Tibial nerve (tissue), 4 donors: Measurements from ENCODE around the gene NUCB2. TPM values are rescaled to one million over a fixed set of nuclear protein-coding genes. Genes with fewer than 3 reads are reported as not detected.

ENCODE experiments used
- DNase-seq, 2 donors: peaks; one replicate each; pipeline ENCODE4 v3.0.0-alpha.2; 2019; ENCODE audit warnings: low spot score in 2 of 2
- H3K27ac ChIP-seq, 4 donors: fragments of 200-600 bp; sonication (generic) in 3 of 4; one replicate each; pipeline ENCODE4 v1.5.1; 2017 to 2019; ENCODE audit warnings: mild to moderate bottlenecking in 1 of 4
- H3K27me3 ChIP-seq, 2 donors: fragments of 200-600 bp; sonication (generic) in 1 of 2; one replicate each; pipeline versions ENCODE4 v1.5.1 to v1.6.0; 2017 to 2019
- H3K36me3 ChIP-seq, 3 donors: fragments of 200-600 bp; sonication (generic); one replicate each; pipeline ENCODE4 v1.5.1; 2018 to 2019
- H3K4me1 ChIP-seq, 4 donors: fragments of 200-600 bp; sonication (generic) in 3 of 4; one replicate each; pipeline ENCODE4 v1.5.1; 2017 to 2019
- H3K4me3 ChIP-seq, 4 donors: fragments of 200-600 bp; sonication (generic) in 3 of 4; one replicate each; pipeline ENCODE4 v1.5.1; 2017 to 2019; ENCODE audit warnings: mild to moderate bottlenecking in 1 of 4, moderate library complexity in 1 of 4
- H3K9me3 ChIP-seq, 4 donors: fragments of 200-600 bp; sonication (generic) in 3 of 4; one replicate each; pipeline ENCODE4 v1.5.1; 2017 to 2019
- EP300 ChIP-seq, 2 donors: sonication (generic); formaldehyde crosslinking; IDR thresholded peaks; one replicate each; pipeline ENCODE4 v1.6.1; 2017; ENCODE audit warnings: antibody characterized with exemption in 2 of 2, mild to moderate bottlenecking in 1 of 2
- POLR2A ChIP-seq, 2 donors: fragments of 450-650 bp; IDR thresholded peaks; one replicate each; pipeline ENCODE4 v1.6.1; 2017; ENCODE audit warnings: antibody characterized with exemption in 2 of 2, mild to moderate bottlenecking in 2 of 2, moderate library complexity in 2 of 2
- WGBS, 2 donors: methylation state at CpG; one replicate each; pipeline ENCODE4 v1.1.5; 2018; 5-methylcytosine and 5-hydroxymethylcytosine counted together
- total RNA-seq, 4 donors: library from RNA; depleted of rRNA; stranded (reverse); fragments of >200 nt; gene quantifications; one replicate each; pipeline ENCODE4 v1.1.0, GENCODE V29; 2016
- TF ChIP-seq, protein P1 (sequence below), 5 experiments: fragments of 200-600 bp in 3 of 5; fragments of 450-650 bp in 2 of 5; sonication (generic) in 3 of 5; IDR thresholded peaks; one replicate each; pipeline ENCODE4 v1.5.1; 2016 to 2019; ENCODE audit warnings: antibody characterized with exemption in 5 of 5, mild to moderate bottlenecking in 3 of 5, moderate library complexity in 2 of 5

Gene NUCB2
- total RNA-seq, 4 donors from 2014 or later = 29.1 to 45.4 (median 36.0) TPM

- peaks cover 0 to 70% (median 0%) of the 10 kb centered on the region in 3 donors for H3K36me3 ChIP-seq
- 69 to 71% methylated on average over 3 of the region's 3 CpGs for WGBS, 2 donors
- DNase-seq = no peak
Observed at GRCh38 chr11:17376493-17376892, 100.0 kb downstream of the NUCB2 start.

DNA sequence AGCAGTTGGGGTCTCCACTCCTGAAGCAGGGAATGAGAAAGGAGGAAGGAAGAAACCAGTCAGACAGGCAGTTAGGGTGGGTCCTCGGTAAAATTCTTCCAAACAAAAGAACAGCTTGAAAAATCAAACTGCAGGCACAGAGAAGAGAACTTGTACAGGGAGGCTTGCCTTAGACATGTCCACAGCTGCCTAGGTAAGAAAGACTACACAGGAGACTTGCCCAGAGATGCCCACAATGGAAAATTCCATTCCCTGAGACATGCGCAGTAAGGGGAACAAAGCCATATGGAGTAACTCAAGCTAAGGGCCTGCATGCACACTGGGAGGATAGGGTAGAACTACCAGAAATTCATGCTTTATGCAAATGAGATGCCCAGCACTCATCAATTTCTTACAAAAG lies 102.1 kb downstream of the NUCB2 start:
- Histone ChIP-seq H3K9me3 (peaks cover 0 to 41% (median 0%) of the 10 kb centered on the region in 4 donors), H3K4me3 (no peak overlapping the region), H3K36me3 (peaks cover 0 to 49% (median 0%) of the 10 kb centered on the region in 3 donors), H3K27me3 (peaks cover 0 to 3% of the 10 kb centered on the region in 2 donors), H3K27ac (no peak overlapping the region), H3K4me1 (no peaks in the 10 kb centered on the region)
- WGBS, 2 donors = 63 to 78% methylated on average over 2 of the region's 2 CpGs
- no peak for TF ChIP-seq POLR2A (IDR thresholded peaks at IDR 0.05)
- TF ChIP-seq, protein P1, sequence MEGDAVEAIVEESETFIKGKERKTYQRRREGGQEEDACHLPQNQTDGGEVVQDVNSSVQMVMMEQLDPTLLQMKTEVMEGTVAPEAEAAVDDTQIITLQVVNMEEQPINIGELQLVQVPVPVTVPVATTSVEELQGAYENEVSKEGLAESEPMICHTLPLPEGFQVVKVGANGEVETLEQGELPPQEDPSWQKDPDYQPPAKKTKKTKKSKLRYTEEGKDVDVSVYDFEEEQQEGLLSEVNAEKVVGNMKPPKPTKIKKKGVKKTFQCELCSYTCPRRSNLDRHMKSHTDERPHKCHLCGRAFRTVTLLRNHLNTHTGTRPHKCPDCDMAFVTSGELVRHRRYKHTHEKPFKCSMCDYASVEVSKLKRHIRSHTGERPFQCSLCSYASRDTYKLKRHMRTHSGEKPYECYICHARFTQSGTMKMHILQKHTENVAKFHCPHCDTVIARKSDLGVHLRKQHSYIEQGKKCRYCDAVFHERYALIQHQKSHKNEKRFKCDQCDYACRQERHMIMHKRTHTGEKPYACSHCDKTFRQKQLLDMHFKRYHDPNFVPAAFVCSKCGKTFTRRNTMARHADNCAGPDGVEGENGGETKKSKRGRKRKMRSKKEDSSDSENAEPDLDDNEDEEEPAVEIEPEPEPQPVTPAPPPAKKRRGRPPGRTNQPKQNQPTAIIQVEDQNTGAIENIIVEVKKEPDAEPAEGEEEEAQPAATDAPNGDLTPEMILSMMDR (IDR thresholded peaks at IDR 0.05) = no peak
- TF ChIP-seq EP300 (IDR thresholded peaks at IDR 0.05) = no peak
- DNase-seq = no peak

More at GRCh38 chr11:17376493-17376892, 100.0 kb downstream of the NUCB2 start:
- no peak overlapping the region for H3K4me3 ChIP-seq
- H3K9me3 ChIP-seq = peaks cover 0 to 63% (median 10%) of the 10 kb centered on the region in 4 donors
- peaks cover 0 to 3% of the 10 kb centered on the region in 2 donors for H3K27me3 ChIP-seq
- TF ChIP-seq EP300 (IDR thresholded peaks at IDR 0.05) (no peak), POLR2A (IDR thresholded peaks at IDR 0.05) (no peak)
- TF ChIP-seq, protein P1 (IDR thresholded peaks at IDR 0.05) = no peak
- no peak overlapping the region for H3K27ac ChIP-seq
- no peaks in the 10 kb centered on the region for H3K4me1 ChIP-seq

- WGBS, 2 donors = 85 to 86% methylated on average over 7 of the region's 7 CpGs
- TF ChIP-seq POLR2A (IDR thresholded peaks at IDR 0.05) = no peak
- TF ChIP-seq, protein P1 (IDR thresholded peaks at IDR 0.05) = no peak
- no peak for TF ChIP-seq EP300 (IDR thresholded peaks at IDR 0.05)
- peaks cover 0 to 33% (median 0%) of the 10 kb centered on the region in 4 donors for H3K9me3 ChIP-seq
- H3K27ac ChIP-seq = no peak overlapping the region
- no peaks in the 10 kb centered on the region for H3K27me3 ChIP-seq
- no peaks in the 10 kb centered on the region for H3K4me1 ChIP-seq
- peaks cover 0 to 39% (median 0%) of the 10 kb centered on the region in 3 donors for H3K36me3 ChIP-seq
- no peak overlapping the region for H3K4me3 ChIP-seq
- no peak for DNase-seq
Observed at GRCh38 chr11:17379383-17380180, 103.0 kb downstream of the NUCB2 start.

- Histone ChIP-seq H3K4me1 (no peaks in the 10 kb centered on the region), H3K36me3 (peaks cover 0 to 24% (median 0%) of the 10 kb centered on the region in 3 donors), H3K27ac (no peak overlapping the region), H3K9me3 (peaks cover 0 to 20% (median 0%) of the 10 kb centered on the region in 4 donors), H3K27me3 (no peaks in the 10 kb centered on the region), H3K4me3 (no peak overlapping the region)
- TF ChIP-seq, protein P1 (IDR thresholded peaks at IDR 0.05) = no peak
- TF ChIP-seq EP300 (IDR thresholded peaks at IDR 0.05) = no peak
- no peak for TF ChIP-seq POLR2A (IDR thresholded peaks at IDR 0.05)
- DNase-seq = no peak
- 75 to 77% methylated on average over 4 of the region's 4 CpGs for WGBS, 2 donors
Observed at GRCh38 chr11:17381156-17381555, 104.6 kb downstream of the NUCB2 start.

Other genes with a start within 250 kb of the NUCB2 start
- 1,000 to 10,000 TPM; 1,083 to 1,911 (median 1,362) TPM for gene RPS13, start 199.1 kb upstream of the NUCB2 start, total RNA-seq
- 100 to 1,000 TPM in 1 of 4 donors, 10 to 100 TPM in 3; 60.9 to 105 (median 63.2) TPM for gene PIK3C2A, start 68.8 kb upstream of the NUCB2 start, total RNA-seq
- gene NCR3LG1, start 75.1 kb downstream of the NUCB2 start, total RNA-seq = 1 to 10 TPM; 1.0 to 2.2 (median 2.0) TPM
- 10 to 100 TPM in 1 of 4 donors, 1 to 10 TPM in 2, under 1 TPM in 1; 0.59 to 19.7 (median 3.5) TPM for gene KCNJ11, start 111.9 kb downstream of the NUCB2 start, total RNA-seq
- gene ABCC8, start 200.1 kb downstream of the NUCB2 start, total RNA-seq = 1 to 10 TPM; 1.3 to 8.6 (median 5.1) TPM